Stimulated activated CD4-positive, alpha-beta T cell treated with anti-CD3 and anti-CD28 coated beads, Interleukin-1b, Interleukin-23, amount 100 ng/mL, for 24 hours (primary cell): ENCODE results near the gene CENPP.
"Not testable (repeated sequence)": the region's sequence is repeated elsewhere in the genome, so short reads cannot be mapped to it uniquely, and the experiment has no call there.

Source experiments
- DNase-seq, 4 experiments: peaks; one replicate each; pipeline ENCODE4 v3.0.0-alpha.2; 2020; ENCODE audit warnings: low read depth in 4 of 4, low spot score in 1 of 4

Gene CENPP

DNA sequence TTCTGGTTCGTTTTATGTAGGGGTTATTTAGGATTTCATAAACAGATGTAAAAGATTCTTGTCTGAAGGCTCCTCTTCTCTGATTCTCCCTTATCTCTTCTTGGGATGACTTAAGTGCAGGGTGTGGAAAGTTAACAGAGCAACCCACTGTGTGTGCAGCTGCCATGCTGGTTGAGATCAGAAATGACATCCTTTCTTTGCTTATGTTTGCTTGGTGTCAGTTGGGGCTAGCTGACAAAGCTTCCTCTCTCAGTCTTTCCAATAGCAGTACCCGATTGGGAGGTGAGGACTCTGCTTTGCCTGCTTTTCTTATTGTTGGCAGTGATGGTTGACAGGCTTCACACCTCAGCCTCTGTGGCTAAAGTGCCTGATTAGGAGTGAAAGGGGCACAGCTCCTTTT lies 52.1 kb downstream of the CENPP start:
- no peak for DNase-seq

DNA sequence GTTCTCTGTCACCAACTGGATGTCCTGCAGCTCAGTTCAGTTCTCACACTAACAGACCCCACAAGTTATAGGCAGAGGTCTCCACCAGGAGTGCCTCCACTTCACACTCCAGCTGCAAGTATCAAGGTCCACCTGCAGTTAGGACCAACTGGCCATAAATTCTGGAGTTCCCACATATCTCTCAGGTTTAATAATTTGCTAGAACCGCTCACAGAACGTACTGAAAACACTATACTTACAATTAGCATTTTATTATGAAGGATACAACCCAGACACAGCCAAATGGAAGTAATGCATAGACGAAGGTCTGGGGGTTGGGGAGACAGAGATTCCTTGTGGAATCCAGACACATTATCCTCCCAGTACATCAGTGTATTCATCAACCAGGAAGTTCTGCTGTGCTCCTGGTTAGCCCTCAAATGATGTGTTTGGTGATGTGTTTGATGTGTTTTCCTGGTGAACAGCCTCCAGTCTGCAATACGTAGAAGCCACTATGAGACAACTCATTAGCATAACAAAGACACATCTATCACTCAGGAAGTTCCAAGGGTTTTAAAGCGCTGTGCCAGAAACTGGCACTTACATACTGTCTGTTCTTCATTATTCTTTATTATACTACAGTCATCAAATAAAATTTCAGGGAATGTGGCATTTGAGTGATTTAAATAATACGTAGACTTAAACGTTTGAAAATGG lies 53.3 kb downstream of the CENPP start:
- no peak for DNase-seq

- DNase-seq, result no peak
Observed at GRCh38 chr9:92380603-92381002, 54.9 kb downstream of the CENPP start.

GRCh38 chr9:92381775-92382174 lies 56.0 kb downstream of the CENPP start:
- DNase-seq, result no peak

DNA sequence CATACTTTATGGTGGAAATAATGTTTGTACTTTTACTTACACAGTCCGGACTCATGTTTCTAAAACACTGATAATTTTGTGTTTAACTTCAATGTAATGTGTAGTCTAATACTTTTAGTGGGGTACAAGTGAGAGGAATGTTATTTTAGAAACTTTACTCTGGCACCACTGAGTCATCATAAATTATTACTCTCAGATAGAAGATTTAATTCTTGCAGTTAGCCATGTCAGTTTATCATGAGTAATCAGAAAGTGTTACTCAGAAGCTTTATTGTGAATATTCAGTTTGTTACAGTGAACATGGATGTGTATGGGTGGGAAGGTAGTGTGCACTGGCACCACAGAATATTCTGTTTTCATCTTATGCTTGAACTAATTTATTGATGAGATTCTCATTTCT lies 58.6 kb downstream of the CENPP start:
- DNase-seq, result no peak

DNA sequence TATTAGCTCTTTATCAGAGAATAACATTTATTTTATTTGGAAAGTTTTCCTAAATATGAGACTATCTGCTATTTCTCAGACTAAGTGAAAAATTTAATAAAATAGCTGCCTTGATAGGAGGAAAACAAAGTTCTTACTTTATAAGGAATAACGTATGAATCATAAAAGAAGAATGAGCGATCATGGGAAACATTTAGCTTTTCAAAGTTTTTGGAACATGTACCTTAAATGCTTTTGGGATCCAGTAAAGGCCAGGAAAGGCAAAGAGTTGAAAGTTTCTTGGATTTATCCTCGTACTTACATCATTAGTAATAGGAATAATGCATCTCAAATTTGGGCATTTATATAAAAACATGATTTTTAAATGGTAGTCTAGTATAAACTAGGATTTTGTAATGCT lies 59.2 kb downstream of the CENPP start:
- no peak for DNase-seq

- DNase-seq, result no peak
Observed at GRCh38 chr9:92385477-92385876, 59.7 kb downstream of the CENPP start.

GRCh38 chr9:92385953-92386352 lies 60.2 kb downstream of the CENPP start:
- no peak for DNase-seq

- DNase-seq, result no peak
Observed at GRCh38 chr9:92392690-92393089, 66.9 kb downstream of the CENPP start.

- DNase-seq, result no peak
Observed at GRCh38 chr9:92393686-92394085, 67.9 kb downstream of the CENPP start.

GRCh38 chr9:92395617-92396016 lies 69.9 kb downstream of the CENPP start:
- no peak for DNase-seq

DNA sequence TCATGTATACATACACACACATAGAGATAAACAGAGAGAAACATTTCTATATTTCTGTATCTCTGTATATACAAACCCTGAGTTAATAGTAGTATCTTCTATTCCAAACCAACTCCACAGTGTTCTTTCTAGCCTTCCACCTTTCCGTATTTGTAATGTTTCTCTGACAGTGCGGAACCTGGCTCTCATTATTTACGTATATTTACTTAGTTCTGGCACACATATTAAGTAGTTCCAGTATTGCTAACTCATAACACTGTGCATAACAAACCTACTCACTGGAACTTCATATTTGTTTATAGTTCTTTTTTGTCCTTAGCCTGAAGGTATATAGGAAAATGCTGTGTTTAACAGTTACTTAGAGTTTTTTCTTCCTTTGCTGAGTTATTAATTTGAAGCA lies 72.1 kb downstream of the CENPP start:
- DNase-seq, result no peak

GRCh38 chr9:92402360-92402759 lies 76.6 kb downstream of the CENPP start:
- DNase-seq, result no peak

DNA sequence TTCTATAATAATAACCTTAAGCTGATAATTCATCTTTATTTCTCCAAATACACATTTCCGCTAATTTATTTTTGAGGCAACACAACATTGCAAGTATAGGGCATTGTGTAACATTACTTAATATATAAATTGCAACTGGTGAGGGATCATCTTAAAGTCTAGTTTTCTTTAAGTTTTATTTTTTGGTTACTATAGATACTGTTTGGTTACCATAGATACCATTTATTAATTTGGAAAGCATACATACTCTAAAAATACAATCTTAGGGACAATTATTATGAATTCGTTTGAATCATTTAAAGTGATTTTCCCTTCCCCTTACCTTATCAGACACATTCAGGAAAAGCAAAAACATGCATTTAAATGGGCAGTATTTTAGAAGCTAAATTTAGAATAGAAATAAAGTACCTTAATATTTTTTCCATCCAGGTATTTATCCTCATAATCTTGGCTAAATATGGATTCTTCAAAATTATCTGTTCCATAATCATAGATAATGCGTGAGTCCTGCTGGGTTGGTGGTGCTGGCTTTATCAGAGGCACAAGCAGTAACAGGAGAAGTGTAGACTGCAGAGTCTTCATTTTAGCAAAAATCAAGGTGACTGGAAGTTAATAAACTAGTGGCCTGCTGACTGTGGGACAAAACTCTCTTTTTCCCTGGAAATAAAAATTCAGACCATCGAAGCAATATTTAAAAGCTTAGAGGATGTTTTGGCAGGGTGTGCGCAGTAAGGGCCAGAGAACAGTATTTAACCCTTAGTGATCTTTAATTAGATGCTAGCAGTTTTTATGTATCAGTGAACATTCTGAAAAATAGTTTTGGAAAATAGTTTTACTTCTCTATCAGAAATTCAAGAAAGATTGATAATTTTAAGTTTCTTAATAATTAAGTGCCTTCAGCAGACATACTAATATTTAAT lies 77.3 kb downstream of the CENPP start:
- no peak for DNase-seq

DNA sequence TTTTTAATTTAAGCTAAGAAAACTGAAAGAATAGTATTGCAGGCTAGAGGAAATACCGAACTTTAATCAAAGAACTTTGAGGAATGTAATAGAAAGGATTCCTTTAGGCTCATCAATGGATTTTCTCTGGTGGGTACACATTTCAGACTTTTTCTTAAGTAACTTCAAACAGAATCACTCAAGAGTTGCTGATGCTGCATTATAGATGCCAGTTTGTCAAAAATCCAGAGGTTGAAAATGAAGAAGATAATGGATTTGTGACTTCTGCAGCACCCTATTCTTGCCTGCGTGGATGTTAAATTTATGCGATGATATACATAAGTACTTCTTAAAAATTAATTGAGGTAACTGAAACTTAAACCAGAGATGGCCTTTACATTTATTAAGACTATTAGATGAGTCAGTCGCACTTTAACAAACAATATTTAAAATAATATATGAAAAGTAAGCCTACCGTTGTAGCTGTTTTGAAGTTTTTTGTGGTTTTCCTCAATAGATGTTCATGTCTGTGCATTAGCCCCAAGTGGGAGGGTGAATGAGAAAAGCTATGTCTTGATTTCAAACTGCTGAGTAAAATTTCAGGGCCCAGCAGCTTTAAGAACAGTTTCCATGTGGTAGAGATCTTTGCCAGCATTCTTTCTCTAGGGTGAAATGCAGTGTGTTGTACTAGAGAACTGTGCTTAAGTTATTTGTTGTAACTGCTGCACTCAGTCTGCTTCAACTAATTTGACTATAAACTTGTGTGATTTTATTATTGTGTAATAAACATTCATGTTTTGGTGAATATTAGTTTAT lies 78.5 kb downstream of the CENPP start, which contains the start of gene OGN:
Gene OGN (minus strand): TSS at position 537 of the 795 bp plus-strand sequence. CDS start 1,171 bp downstream, outside the sequence.
- no peak for DNase-seq

DNA sequence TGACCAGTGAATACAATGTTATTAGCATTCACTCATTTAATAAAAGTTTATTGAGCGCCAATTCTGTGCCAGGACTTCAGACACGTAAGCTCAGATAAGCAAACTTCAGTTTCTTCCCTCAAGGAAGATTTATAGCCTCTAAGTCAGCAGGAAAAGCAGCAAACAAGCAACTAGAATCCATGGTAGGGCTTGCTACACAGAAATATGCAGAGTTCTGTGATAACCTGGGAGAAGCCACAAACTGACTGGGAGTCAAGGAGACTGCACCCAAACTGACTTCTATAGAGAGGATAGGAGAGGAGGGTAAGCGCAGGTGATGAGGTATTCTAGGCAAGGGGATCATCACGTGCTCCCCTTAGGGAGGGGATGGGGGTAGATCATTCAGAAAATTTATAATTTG lies 80.1 kb downstream of the CENPP start:
- no peak for DNase-seq

DNA sequence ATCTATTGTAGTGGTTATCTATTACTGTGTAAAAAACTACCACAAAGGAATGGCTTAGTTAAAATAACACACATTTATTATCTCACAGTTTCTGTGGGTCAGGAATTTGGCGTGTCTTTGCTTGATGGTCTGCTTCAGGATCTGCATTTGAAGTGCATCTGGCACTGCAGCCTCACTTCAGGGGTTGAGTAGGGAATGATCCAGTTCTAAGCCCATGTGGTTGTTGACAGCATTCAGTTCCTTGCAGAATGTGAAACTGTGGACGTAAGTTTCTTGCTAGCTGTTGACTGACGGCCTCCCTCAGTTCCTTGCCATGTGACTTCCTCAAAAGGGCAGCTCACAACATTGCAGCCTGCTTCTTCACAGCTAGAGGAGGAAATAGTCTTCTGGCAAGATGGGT lies 80.7 kb downstream of the CENPP start:
- DNase-seq, result no peak

DNA sequence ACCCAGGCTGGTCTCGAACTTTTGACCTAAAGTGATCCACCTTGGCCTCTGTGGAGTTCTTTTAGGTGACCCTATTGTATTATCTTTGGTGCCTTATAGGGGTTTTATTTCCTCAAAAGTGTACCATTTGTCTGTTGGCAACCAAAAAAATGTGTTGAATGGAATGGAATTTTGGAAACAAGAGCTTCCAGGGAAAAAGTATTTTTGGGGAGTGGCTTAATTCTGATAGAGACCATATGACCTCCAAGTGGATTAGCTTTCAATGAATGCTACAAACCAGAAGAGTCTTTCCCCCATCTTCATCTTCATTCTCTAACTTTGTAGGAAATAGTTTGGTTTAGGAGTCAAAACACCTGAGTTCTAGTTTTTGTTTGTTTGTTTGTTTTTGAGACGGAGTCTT lies 82.1 kb downstream of the CENPP start:
- DNase-seq, result no peak

DNA sequence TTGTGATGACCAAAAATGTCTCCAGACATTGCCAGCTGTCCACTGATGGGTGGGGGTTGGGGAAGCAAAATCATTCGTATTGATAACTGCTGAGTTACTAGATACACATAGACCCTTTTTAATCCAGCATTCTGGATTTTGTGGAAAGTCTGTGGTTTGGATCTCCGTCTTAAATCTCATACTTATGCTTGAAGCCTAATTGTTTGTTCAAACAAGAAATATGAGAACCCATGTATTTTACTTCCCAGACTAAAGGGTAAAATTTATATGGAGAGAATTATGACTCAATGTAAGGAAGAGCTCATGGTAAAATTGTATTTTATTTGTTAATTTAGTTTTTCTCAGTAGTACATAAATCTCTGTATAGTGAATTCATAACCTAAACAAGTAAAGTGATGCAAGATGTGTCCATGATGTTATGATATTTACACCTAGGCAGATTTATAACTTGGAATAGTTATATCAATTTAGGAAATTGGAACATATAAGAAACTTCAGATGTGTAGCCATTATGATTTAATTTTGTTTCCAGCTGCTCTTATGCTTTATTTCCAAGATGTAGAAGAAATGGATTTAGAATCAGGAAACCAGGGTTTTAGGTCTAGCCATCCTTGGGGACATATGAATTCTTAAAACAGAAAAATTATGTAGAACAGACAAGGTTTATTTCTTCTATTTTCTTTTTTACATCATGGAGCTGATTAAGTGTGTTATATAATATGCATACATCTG lies 83.2 kb downstream of the CENPP start:
- no peak for DNase-seq

DNA sequence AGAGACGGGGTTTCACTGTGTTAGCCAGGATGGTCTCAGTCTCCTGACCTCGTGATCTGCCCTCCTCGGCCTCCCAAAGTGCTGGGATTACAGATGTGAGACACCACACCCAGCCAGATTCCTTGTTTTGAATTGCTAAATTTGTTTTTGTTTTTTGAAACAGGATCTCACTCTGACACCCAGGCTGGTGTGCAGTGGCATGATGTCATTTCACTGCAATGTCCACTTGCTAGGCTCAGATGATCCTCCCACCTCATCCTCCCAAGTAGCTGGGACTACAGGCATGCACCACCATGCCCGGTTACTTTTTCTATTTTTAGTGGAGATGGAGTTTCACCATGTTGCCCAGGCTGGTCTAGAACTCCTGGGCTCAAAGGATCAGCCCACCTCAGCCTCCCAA lies 85.4 kb downstream of the CENPP start:
- DNase-seq, result not testable (repeated sequence)

GRCh38 chr9:92414566-92414965 lies 88.8 kb downstream of the CENPP start:
- no peak for DNase-seq
